Medulla oblongata (tissue), 1 donor: ENCODE measurements around the gene STX19.

ENCODE experiments used
- DNase-seq: peaks from one replicate; pipeline ENCODE4 v3.0.0-alpha.2; 2015; ENCODE audit errors: extremely low spot score

STX19 gene

GRCh38 chr3:94036909-94037507 is 8.6 kb upstream of the STX19 start:
- DNase-seq, result peak; percentile 31

- no peak for DNase-seq
Observed at GRCh38 chr3:94026623-94027022, 1.8 kb downstream of the STX19 start.

GRCh38 chr3:94024385-94024784 is 4.0 kb downstream of the STX19 start:
- DNase-seq, result no peak

GRCh38 chr3:94020293-94020692 is 8.1 kb downstream of the STX19 start:
- DNase-seq, result no peak

- DNase-seq, result no peak
Observed at GRCh38 chr3:94019659-94020058, 8.7 kb downstream of the STX19 start.

- DNase-seq, result no peak
Observed at GRCh38 chr3:94015025-94015424, 13.4 kb downstream of the STX19 start.

- no peak for DNase-seq
Observed at GRCh38 chr3:94012185-94012584, 16.2 kb downstream of the STX19 start.

GRCh38 chr3:94011233-94011711 is 17.1 kb downstream of the STX19 start:
- DNase-seq, result peak; percentile 4

- DNase-seq, result no peak
Observed at GRCh38 chr3:94009608-94010007, 18.8 kb downstream of the STX19 start.

GRCh38 chr3:94008253-94008652 is 20.1 kb downstream of the STX19 start:
- no peak for DNase-seq

GRCh38 chr3:94004301-94004910 is 24.0 kb downstream of the STX19 start:
- peak; percentile 69 for DNase-seq

- no peak for DNase-seq
Observed at GRCh38 chr3:94001827-94002495, 26.4 kb downstream of the STX19 start.

GRCh38 chr3:94001191-94001590 is 27.2 kb downstream of the STX19 start:
- DNase-seq, result no peak

- no peak for DNase-seq
Observed at GRCh38 chr3:93994056-93994455, 34.3 kb downstream of the STX19 start.

- DNase-seq, result no peak
Observed at GRCh38 chr3:93992207-93992606, 36.2 kb downstream of the STX19 start.

GRCh38 chr3:93991631-93992030 is 36.8 kb downstream of the STX19 start:
- DNase-seq, result no peak

- no peak for DNase-seq
Observed at GRCh38 chr3:93989241-93989640, 39.2 kb downstream of the STX19 start.

GRCh38 chr3:93988764-93989163 is 39.6 kb downstream of the STX19 start:
- DNase-seq, result no peak

- no peak for DNase-seq
Observed at GRCh38 chr3:93988283-93988682, 40.1 kb downstream of the STX19 start.

- no peak for DNase-seq
Observed at GRCh38 chr3:93984618-93985017, 43.8 kb downstream of the STX19 start.

GRCh38 chr3:93983408-93983807 is 45.0 kb downstream of the STX19 start:
- DNase-seq, result no peak

GRCh38 chr3:93981649-93982048 is 46.7 kb downstream of the STX19 start:
- DNase-seq, result no peak
